AG08396 (cell line): ENCODE measurements around the gene SLC12A5.
"Not testable (repeated sequence)": the region's sequence is repeated elsewhere in the genome, so short reads cannot be mapped to it uniquely, and the experiment has no call there.

Experiments
- DNase-seq: peaks from one replicate; pipeline ENCODE4 v3.0.0; 2012; ENCODE audit warnings: low spot score, mixed read lengths

SLC12A5 gene

GRCh38 chr20:46028772-46029371, at the start of gene SLC12A5:
Gene SLC12A5 (plus strand): TSS chr20:46029215. CDS start chr20:46029345, 130 bp downstream.
- no peak for DNase-seq

GRCh38 chr20:45981261-45981660, 47.8 kb upstream of the SLC12A5 start:
- DNase-seq, result no peak

GRCh38 chr20:45983279-45983743, 45.7 kb upstream of the SLC12A5 start:
- no peak for DNase-seq

- no peak for DNase-seq
Observed at GRCh38 chr20:45985573-45985972, 43.4 kb upstream of the SLC12A5 start.

GRCh38 chr20:45987108-45987780, 41.8 kb upstream of the SLC12A5 start:
- peak; percentile 79 for DNase-seq

GRCh38 chr20:45988830-45989229, 40.2 kb upstream of the SLC12A5 start:
- DNase-seq, result not testable (repeated sequence)

GRCh38 chr20:45991616-45992015, 37.4 kb upstream of the SLC12A5 start:
- DNase-seq, result no peak

GRCh38 chr20:45993197-45993951, 35.6 kb upstream of the SLC12A5 start:
- DNase-seq, result no peak

GRCh38 chr20:45994761-45995493, 34.1 kb upstream of the SLC12A5 start:
- DNase-seq, result no peak

GRCh38 chr20:45995495-45996097, 33.4 kb upstream of the SLC12A5 start:
- DNase-seq, result not testable (repeated sequence)

- no peak for DNase-seq
Observed at GRCh38 chr20:45997187-45997586, 31.8 kb upstream of the SLC12A5 start.

GRCh38 chr20:45998337-45998736, 30.7 kb upstream of the SLC12A5 start:
- no peak for DNase-seq

GRCh38 chr20:45998761-45999160, 30.3 kb upstream of the SLC12A5 start:
- no peak for DNase-seq

- DNase-seq, result no peak
Observed at GRCh38 chr20:45999557-46000261, 29.3 kb upstream of the SLC12A5 start.

GRCh38 chr20:46000262-46000996, 28.6 kb upstream of the SLC12A5 start:
- DNase-seq, result no peak

GRCh38 chr20:46001498-46001897, 27.5 kb upstream of the SLC12A5 start:
- no peak for DNase-seq

- DNase-seq, result no peak
Observed at GRCh38 chr20:46002008-46002407, 27.0 kb upstream of the SLC12A5 start.

- no peak for DNase-seq
Observed at GRCh38 chr20:46004187-46004586, 24.8 kb upstream of the SLC12A5 start.

GRCh38 chr20:46004889-46005473, 24.0 kb upstream of the SLC12A5 start:
- DNase-seq, result no peak
